ENCODE results near the gene GABRA4.

GABRA4 gene

DNA sequence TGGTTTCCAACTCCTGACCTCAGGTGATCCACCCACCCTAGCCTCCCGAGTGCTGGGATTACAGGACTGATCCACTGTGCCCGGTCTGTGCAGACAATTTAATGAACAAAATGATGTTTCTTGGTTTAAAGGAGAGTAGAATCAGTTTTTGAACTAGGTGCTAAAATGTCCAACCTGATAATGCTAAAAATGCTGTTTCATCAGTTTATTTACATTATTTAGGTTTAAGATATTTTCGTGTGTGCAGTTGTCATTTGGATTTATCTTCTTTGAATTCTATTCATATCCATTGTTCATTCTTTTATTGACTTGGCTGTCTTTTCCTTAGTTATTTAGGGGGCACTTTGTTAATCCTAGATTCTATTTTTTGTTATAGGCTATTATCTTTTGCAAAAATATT lies 20.0 kb upstream of the GABRA4 start:
- Histone ChIP-seq H3K9me3 (ENCODE audit: control insufficient read depth, insufficient read depth, low read depth, low read length) (no peaks in the 10 kb centered on the region), H3K27ac (ENCODE audit: extremely low read depth, low read depth, low read length) (no peak overlapping the region), H3K4me1 (ENCODE audit: control insufficient read depth, insufficient read depth, low read length) (no peaks in the 10 kb centered on the region), H3K4me3 (ENCODE audit: low read depth, low read length) (no peak overlapping the region), H3K36me3 (ENCODE audit: control insufficient read depth in 2 of 2, insufficient read depth in 1 of 2, low read length in 2 of 2) (no peaks in the 10 kb centered on the region)
- CTCF ChIA-PET, result no interaction called here
- POLR2A ChIA-PET, result no interaction called here
- TF ChIP-seq ZNF155 (tag by site-specific recombination; IDR thresholded peaks at IDR 0.05) (no peak), ZNF747 (tag by site-specific recombination; IDR thresholded peaks at IDR 0.05) (no peak), ZNF146 (tag by site-specific recombination; IDR thresholded peaks at IDR 0.05) (no peak), EGR2 (tag by site-specific recombination; IDR thresholded peaks at IDR 0.05; ENCODE audit: low read depth) (no peak), ZNF768 (tag by site-specific recombination; IDR thresholded peaks at IDR 0.05) (no peak), ZNF266 (tag by site-specific recombination; IDR thresholded peaks at IDR 0.05; ENCODE audit: low read depth) (no peak), ZNF621 (tag by site-specific recombination; IDR thresholded peaks at IDR 0.05) (no peak)
- TF ChIP-seq, protein P1, sequence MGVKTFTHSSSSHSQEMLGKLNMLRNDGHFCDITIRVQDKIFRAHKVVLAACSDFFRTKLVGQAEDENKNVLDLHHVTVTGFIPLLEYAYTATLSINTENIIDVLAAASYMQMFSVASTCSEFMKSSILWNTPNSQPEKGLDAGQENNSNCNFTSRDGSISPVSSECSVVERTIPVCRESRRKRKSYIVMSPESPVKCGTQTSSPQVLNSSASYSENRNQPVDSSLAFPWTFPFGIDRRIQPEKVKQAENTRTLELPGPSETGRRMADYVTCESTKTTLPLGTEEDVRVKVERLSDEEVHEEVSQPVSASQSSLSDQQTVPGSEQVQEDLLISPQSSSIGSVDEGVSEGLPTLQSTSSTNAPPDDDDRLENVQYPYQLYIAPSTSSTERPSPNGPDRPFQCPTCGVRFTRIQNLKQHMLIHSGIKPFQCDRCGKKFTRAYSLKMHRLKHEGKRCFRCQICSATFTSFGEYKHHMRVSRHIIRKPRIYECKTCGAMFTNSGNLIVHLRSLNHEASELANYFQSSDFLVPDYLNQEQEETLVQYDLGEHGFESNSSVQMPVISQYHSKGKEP (tag by site-specific recombination; IDR thresholded peaks at IDR 0.05), result no peak

DNA sequence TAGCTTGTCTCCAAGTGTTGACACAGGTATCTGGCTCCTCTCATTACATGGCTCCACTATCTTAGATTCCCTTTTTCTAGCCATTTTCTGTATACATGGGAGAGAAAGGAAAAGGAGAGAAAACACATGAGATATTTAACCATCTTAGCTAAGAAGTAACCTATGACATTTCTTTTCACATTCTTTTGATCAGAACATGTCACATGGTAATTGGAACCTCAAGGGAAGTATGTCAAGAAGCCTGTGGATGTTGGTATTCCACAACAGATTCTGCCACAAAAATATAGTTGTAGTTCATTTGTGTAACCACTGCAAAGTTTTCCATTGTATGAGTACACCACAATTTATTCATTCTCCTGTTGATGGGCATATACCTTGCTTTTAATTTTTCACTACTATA lies 19.3 kb upstream of the GABRA4 start:
- no peaks in the 10 kb centered on the region for H3K9me3 ChIP-seq (ENCODE audit: control insufficient read depth, insufficient read depth, low read depth, low read length)
- no peak overlapping the region for H3K4me3 ChIP-seq (ENCODE audit: low read depth, low read length)
- POLR2A ChIA-PET, result no interaction called here
- no peaks in the 10 kb centered on the region for H3K36me3 ChIP-seq (ENCODE audit: control insufficient read depth in 2 of 2, insufficient read depth in 1 of 2, low read length in 2 of 2)
- H3K27ac ChIP-seq (ENCODE audit: extremely low read depth, low read depth, low read length), result no peak overlapping the region
- H3K4me1 ChIP-seq (ENCODE audit: control insufficient read depth, insufficient read depth, low read length), result no peaks in the 10 kb centered on the region
- CTCF ChIA-PET, result no interaction called here
- TF ChIP-seq ZSCAN16 (tag by site-specific recombination; IDR thresholded peaks at IDR 0.05) (no peak), ZNF121 (tag by site-specific recombination; IDR thresholded peaks at IDR 0.05) (no peak), ZNF521 (tag by site-specific recombination; IDR thresholded peaks at IDR 0.05) (no peak), ZFP37 (tag by site-specific recombination; IDR thresholded peaks at IDR 0.05) (no peak), ZNF223 (tag by site-specific recombination; IDR thresholded peaks at IDR 0.05) (no peak), REPIN1 (tag by site-specific recombination; IDR thresholded peaks at IDR 0.05; ENCODE audit: low read depth) (no peak), ZNF558 (tag by site-specific recombination; IDR thresholded peaks at IDR 0.05) (no peak), ZNF501 (tag by site-specific recombination; IDR thresholded peaks at IDR 0.05) (no peak), ZNF544 (tag by site-specific recombination; IDR thresholded peaks at IDR 0.05) (no peak), IKZF3 (tag by site-specific recombination; IDR thresholded peaks at IDR 0.05) (no peak), ZNF24 (tag by site-specific recombination; IDR thresholded peaks at IDR 0.05) (no peak)
- TF ChIP-seq, protein P2, sequence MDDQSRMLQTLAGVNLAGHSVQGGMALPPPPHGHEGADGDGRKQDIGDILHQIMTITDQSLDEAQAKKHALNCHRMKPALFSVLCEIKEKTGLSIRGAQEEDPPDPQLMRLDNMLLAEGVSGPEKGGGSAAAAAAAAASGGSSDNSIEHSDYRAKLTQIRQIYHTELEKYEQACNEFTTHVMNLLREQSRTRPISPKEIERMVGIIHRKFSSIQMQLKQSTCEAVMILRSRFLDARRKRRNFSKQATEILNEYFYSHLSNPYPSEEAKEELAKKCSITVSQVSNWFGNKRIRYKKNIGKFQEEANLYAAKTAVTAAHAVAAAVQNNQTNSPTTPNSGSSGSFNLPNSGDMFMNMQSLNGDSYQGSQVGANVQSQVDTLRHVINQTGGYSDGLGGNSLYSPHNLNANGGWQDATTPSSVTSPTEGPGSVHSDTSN (CRISPR knock-in tag; IDR thresholded peaks at IDR 0.05), result no peak
- TF ChIP-seq, protein P3, sequence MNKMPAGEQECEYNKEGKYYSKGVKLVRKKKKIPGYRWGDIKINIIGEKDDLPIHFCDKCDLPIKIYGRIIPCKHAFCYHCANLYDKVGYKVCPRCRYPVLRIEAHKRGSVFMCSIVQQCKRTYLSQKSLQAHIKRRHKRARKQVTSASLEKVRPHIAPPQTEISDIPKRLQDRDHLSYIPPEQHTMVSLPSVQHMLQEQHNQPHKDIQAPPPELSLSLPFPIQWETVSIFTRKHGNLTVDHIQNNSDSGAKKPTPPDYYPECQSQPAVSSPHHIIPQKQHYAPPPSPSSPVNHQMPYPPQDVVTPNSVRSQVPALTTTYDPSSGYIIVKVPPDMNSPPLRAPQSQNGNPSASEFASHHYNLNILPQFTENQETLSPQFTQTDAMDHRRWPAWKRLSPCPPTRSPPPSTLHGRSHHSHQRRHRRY (tag by site-specific recombination; IDR thresholded peaks at IDR 0.05), result no peak
- TF ChIP-seq, protein P4, sequence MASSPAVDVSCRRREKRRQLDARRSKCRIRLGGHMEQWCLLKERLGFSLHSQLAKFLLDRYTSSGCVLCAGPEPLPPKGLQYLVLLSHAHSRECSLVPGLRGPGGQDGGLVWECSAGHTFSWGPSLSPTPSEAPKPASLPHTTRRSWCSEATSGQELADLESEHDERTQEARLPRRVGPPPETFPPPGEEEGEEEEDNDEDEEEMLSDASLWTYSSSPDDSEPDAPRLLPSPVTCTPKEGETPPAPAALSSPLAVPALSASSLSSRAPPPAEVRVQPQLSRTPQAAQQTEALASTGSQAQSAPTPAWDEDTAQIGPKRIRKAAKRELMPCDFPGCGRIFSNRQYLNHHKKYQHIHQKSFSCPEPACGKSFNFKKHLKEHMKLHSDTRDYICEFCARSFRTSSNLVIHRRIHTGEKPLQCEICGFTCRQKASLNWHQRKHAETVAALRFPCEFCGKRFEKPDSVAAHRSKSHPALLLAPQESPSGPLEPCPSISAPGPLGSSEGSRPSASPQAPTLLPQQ (tag by site-specific recombination; IDR thresholded peaks at IDR 0.05), result no peak
- TF ChIP-seq, protein P5, sequence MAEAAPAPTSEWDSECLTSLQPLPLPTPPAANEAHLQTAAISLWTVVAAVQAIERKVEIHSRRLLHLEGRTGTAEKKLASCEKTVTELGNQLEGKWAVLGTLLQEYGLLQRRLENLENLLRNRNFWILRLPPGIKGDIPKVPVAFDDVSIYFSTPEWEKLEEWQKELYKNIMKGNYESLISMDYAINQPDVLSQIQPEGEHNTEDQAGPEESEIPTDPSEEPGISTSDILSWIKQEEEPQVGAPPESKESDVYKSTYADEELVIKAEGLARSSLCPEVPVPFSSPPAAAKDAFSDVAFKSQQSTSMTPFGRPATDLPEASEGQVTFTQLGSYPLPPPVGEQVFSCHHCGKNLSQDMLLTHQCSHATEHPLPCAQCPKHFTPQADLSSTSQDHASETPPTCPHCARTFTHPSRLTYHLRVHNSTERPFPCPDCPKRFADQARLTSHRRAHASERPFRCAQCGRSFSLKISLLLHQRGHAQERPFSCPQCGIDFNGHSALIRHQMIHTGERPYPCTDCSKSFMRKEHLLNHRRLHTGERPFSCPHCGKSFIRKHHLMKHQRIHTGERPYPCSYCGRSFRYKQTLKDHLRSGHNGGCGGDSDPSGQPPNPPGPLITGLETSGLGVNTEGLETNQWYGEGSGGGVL (tag by site-specific recombination; IDR thresholded peaks at IDR 0.05), result no peak
- TF ChIP-seq, protein P6, sequence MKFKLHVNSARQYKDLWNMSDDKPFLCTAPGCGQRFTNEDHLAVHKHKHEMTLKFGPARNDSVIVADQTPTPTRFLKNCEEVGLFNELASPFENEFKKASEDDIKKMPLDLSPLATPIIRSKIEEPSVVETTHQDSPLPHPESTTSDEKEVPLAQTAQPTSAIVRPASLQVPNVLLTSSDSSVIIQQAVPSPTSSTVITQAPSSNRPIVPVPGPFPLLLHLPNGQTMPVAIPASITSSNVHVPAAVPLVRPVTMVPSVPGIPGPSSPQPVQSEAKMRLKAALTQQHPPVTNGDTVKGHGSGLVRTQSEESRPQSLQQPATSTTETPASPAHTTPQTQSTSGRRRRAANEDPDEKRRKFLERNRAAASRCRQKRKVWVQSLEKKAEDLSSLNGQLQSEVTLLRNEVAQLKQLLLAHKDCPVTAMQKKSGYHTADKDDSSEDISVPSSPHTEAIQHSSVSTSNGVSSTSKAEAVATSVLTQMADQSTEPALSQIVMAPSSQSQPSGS (tag by site-specific recombination; IDR thresholded peaks at IDR 0.05; ENCODE audit: low read depth), result no peak
